Smooth muscle cell (in vitro differentiated cells): ENCODE results near the gene SAP25. TPM values are rescaled to one million over a fixed set of nuclear protein-coding genes. Genes with fewer than 3 reads are reported as not detected.
"Not testable (repeated sequence)": the region's sequence is repeated elsewhere in the genome, so short reads cannot be mapped to it uniquely, and the experiment has no call there.

Experiments
- DNase-seq: peaks from one replicate; lab custom pipeline; 2025; ENCODE audit not compliant: unreplicated experiment; lab: John Stamatoyannopoulos, UW
- H2AFZ ChIP-seq: fragments of 200-600 bp; sonication (generic); 2 replicates; pipeline ENCODE4 v1.6.0; 2016; ENCODE audit warnings: antibody characterized with exemption, low read depth, mild to moderate bottlenecking
- H3F3A ChIP-seq: fragments of 200-600 bp; sonication (generic); 2 replicates; pipeline ENCODE4 v1.6.0; 2017; ENCODE audit warnings: antibody characterized with exemption, low read depth
- H3K27ac ChIP-seq: fragments of 200-600 bp; sonication (generic); 2 replicates; pipeline ENCODE4 v1.5.1; 2016; ENCODE audit warnings: low read depth, mild to moderate bottlenecking
- H3K27me3 ChIP-seq: fragments of 200-600 bp; sonication (generic); 2 replicates; pipeline ENCODE4 v1.6.1; 2016; ENCODE audit warnings: low read depth, mild to moderate bottlenecking
- H3K36me3 ChIP-seq: fragments of 200-600 bp; sonication (generic); 2 replicates; pipeline ENCODE4 v1.5.1; 2016; ENCODE audit warnings: low read depth
- H3K4me1 ChIP-seq: fragments of 200-600 bp; sonication (generic); 2 replicates; pipeline ENCODE4 v1.5.1; 2016; ENCODE audit warnings: low read depth
- H3K4me2 ChIP-seq: fragments of 200-600 bp; sonication (generic); 2 replicates; pipeline ENCODE4 v1.6.0; 2016; ENCODE audit warnings: mild to moderate bottlenecking
- H3K4me3 ChIP-seq: fragments of 200-600 bp; sonication (generic); 2 replicates; pipeline ENCODE4 v1.5.1; 2016; ENCODE audit warnings: mild to moderate bottlenecking
- H3K79me2 ChIP-seq: fragments of 200-600 bp; sonication (generic); 2 replicates; pipeline ENCODE4 v1.6.0; 2016; ENCODE audit warnings: low read depth, mild to moderate bottlenecking
- H3K9ac ChIP-seq: fragments of 200-600 bp; sonication (generic); 2 replicates; pipeline ENCODE4 v1.6.0; 2016; ENCODE audit warnings: low read depth
- H3K9me3 ChIP-seq: fragments of 200-600 bp; sonication (generic); replicated peaks from 2 replicates; pipeline ENCODE4 v1.5.1; 2016; ENCODE audit warnings: low read depth
- H4K20me1 ChIP-seq: fragments of 200-600 bp; sonication (generic); 2 replicates; pipeline ENCODE4 v1.6.0; 2016; ENCODE audit warnings: low read depth
- CTCF ChIP-seq: fragments of 200-600 bp; sonication (generic); IDR thresholded peaks from 2 replicates; pipeline ENCODE4 v1.5.1; 2017; ENCODE audit warnings: borderline replicate concordance, mild to moderate bottlenecking, antibody characterized with exemption; ENCODE audit not compliant: insufficient read depth, poor library complexity, severe bottlenecking
- WGBS: methylation state at CpG from one replicate; pipeline ENCODE4 v1.1.7; 2016; ENCODE audit warnings: low lambda C conversion rate; 5-methylcytosine and 5-hydroxymethylcytosine counted together
- polyA plus RNA-seq: library from polyadenylated mRNA; unstranded; fragments of >200 nt; fragmentation: Nextera tagmentation; extraction: Ambion mirVana; gene quantifications from 2 replicates; pipeline ENCODE4 v1.2.1, GENCODE V29; 2016
- total RNA-seq: library from RNA; depleted of rRNA; stranded (reverse); fragments of >200 nt; gene quantifications from 2 replicates; pipeline ENCODE4 v1.2.3, GENCODE V29; 2014

SAP25 gene
- total and polyA plus RNA-seq, 2 experiments from 2014 or later, result 1.9 TPM; not detected in 1

- Histone ChIP-seq H3F3A (no peaks in the 10 kb centered on the region), H2AFZ (no peak overlapping the region), H3K9me3 (no peaks in the 10 kb centered on the region), H4K20me1 (no peaks in the 10 kb centered on the region), H3K9ac (no peak overlapping the region), H3K4me1 (no peaks in the 10 kb centered on the region), H3K27ac (no peak overlapping the region), H3K27me3 (no peaks in the 10 kb centered on the region), H3K4me3 (no peak overlapping the region), H3K79me2 (no peaks in the 10 kb centered on the region), H3K4me2 (no peak overlapping the region), H3K36me3 (no peaks in the 10 kb centered on the region)
- DNase-seq, result no peak
- 97% methylated on average over 3 of the region's 3 CpGs for WGBS
- no peak for TF ChIP-seq CTCF
These were observed 20.7 kb downstream of the SAP25 start for GRCh38 chr7:100553032-100553431.

GRCh38 chr7:100552532-100552931 lies 21.2 kb downstream of the SAP25 start:
- WGBS, result 96% methylated on average over 2 of the region's 2 CpGs
- Histone ChIP-seq H3F3A (no peaks in the 10 kb centered on the region), H3K4me1 (no peaks in the 10 kb centered on the region), H3K9me3 (no peaks in the 10 kb centered on the region), H3K9ac (no peak overlapping the region), H3K79me2 (no peaks in the 10 kb centered on the region), H3K4me2 (no peak overlapping the region), H3K27ac (no peak overlapping the region), H3K4me3 (no peak overlapping the region), H3K36me3 (no peaks in the 10 kb centered on the region), H3K27me3 (no peaks in the 10 kb centered on the region), H2AFZ (no peak overlapping the region), H4K20me1 (no peaks in the 10 kb centered on the region)
- DNase-seq, result no peak
- TF ChIP-seq CTCF, result no peak

GRCh38 chr7:100548446-100548845 lies 25.3 kb downstream of the SAP25 start:
- H3K9me3 ChIP-seq, DNase-seq, H3K4me2 ChIP-seq, H3K27me3 ChIP-seq, H3K36me3 ChIP-seq, H3K4me3 ChIP-seq, H2AFZ ChIP-seq, H3K9ac ChIP-seq, H4K20me1 ChIP-seq, H3K27ac ChIP-seq, H3K79me2 ChIP-seq: not testable (repeated sequence)
- peaks cover 21% of the 10 kb centered on the region for H3K4me1 ChIP-seq
- whole genome bisulfite sequencing, result 84% methylated on average over 5 of the region's 5 CpGs
- H3F3A ChIP-seq, result peaks cover 12% of the 10 kb centered on the region

GRCh38 chr7:100547872-100548271 lies 25.8 kb downstream of the SAP25 start:
- Histone ChIP-seq H3F3A (peaks cover 12% of the 10 kb centered on the region), H3K79me2 (no peaks in the 10 kb centered on the region), H3K4me1 (peaks cover 21% of the 10 kb centered on the region), H3K4me2 (no peak overlapping the region), H3K9me3 (no peaks in the 10 kb centered on the region), H4K20me1 (no peaks in the 10 kb centered on the region), H3K36me3 (no peaks in the 10 kb centered on the region), H2AFZ (no peak overlapping the region), H3K4me3 (no peak overlapping the region), H3K27ac (no peak overlapping the region), H3K9ac (no peak overlapping the region), H3K27me3 (no peaks in the 10 kb centered on the region)
- 90% methylated on average over 2 of the region's 2 CpGs for WGBS
- no peak for DNase-seq
- TF ChIP-seq CTCF, result no peak
